ENCODE results near the gene LRGUK.
A peak's percentile ranks its signal among the peaks of the same experiment; 100 is the strongest.

Gene LRGUK

GRCh38 chr7:134298902-134299683 lies 172.0 kb downstream of the LRGUK start:
- Histone ChIP-seq H3K36me3 (ENCODE audit: control insufficient read depth, insufficient read depth, low read length) (peaks cover 82% of the 10 kb centered on the region), H3K27me3 (ENCODE audit: control insufficient read depth, insufficient read depth, low read length) (no peaks in the 10 kb centered on the region), H3K27ac (ENCODE audit: low read depth, low read length) (peak overlapping the region; percentile 61; the same call in 1 of the 2 replicates), H3K4me1 (ENCODE audit: control insufficient read depth, insufficient read depth, low read length) (peaks cover 10% of the 10 kb centered on the region; the same call in 1 of the 2 replicates), H3K4me3 (ENCODE audit: low read depth, low read length) (no peak overlapping the region), H3K9ac (ENCODE audit: low read length) (no peak overlapping the region), H3K9me3 (ENCODE audit: control insufficient read depth, insufficient read depth, low read depth, low read length) (no peaks in the 10 kb centered on the region)

DNA sequence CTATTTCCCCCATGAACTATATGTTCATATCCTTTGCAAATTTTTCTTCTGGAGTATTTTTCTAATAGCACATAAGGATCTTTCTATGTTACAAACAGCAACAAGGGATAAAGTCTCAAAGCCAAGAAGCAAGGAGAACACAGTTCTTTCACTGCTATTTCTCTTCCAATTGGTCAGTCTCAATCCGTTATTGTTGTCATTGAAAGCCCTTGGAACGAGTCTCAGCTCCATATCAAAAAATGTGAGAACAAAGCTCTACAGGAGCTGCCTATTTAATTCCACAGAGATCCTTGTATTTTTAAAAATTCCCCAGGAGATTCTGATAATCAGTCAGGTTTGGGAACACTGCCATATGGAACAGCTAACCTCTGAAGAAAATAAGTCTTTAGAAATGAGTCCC lies 173.8 kb downstream of the LRGUK start:
- H3K9ac ChIP-seq (ENCODE audit: low read length): no peak overlapping the region
- H3K27ac ChIP-seq (ENCODE audit: low read depth, low read length): no peak overlapping the region
- peaks cover 10% of the 10 kb centered on the region; the same call in 1 of the 2 replicates for H3K4me1 ChIP-seq (ENCODE audit: control insufficient read depth, insufficient read depth, low read length)
- H3K9me3 ChIP-seq (ENCODE audit: control insufficient read depth, insufficient read depth, low read depth, low read length): no peaks in the 10 kb centered on the region
- H3K27me3 ChIP-seq (ENCODE audit: control insufficient read depth, insufficient read depth, low read length): no peaks in the 10 kb centered on the region
- peaks cover 75% of the 10 kb centered on the region for H3K36me3 ChIP-seq (ENCODE audit: control insufficient read depth, insufficient read depth, low read length)
- H3K4me3 ChIP-seq (ENCODE audit: low read depth, low read length): no peak overlapping the region

GRCh38 chr7:134301592-134301991 lies 174.5 kb downstream of the LRGUK start:
- no peak overlapping the region for H3K9ac ChIP-seq (ENCODE audit: low read length)
- H3K4me3 ChIP-seq (ENCODE audit: low read depth, low read length): no peak overlapping the region
- H3K9me3 ChIP-seq (ENCODE audit: control insufficient read depth, insufficient read depth, low read depth, low read length): no peaks in the 10 kb centered on the region
- H3K27ac ChIP-seq (ENCODE audit: low read depth, low read length): no peak overlapping the region
- H3K4me1 ChIP-seq (ENCODE audit: control insufficient read depth, insufficient read depth, low read length): peaks cover 10% of the 10 kb centered on the region; the same call in 1 of the 2 replicates
- no peaks in the 10 kb centered on the region for H3K27me3 ChIP-seq (ENCODE audit: control insufficient read depth, insufficient read depth, low read length)
- H3K36me3 ChIP-seq (ENCODE audit: control insufficient read depth, insufficient read depth, low read length): peaks cover 73% of the 10 kb centered on the region

GRCh38 chr7:134302120-134302519 lies 175.0 kb downstream of the LRGUK start:
- no peak overlapping the region for H3K27ac ChIP-seq (ENCODE audit: low read depth, low read length)
- no peaks in the 10 kb centered on the region for H3K27me3 ChIP-seq (ENCODE audit: control insufficient read depth, insufficient read depth, low read length)
- no peaks in the 10 kb centered on the region for H3K9me3 ChIP-seq (ENCODE audit: control insufficient read depth, insufficient read depth, low read depth, low read length)
- no peak overlapping the region for H3K4me3 ChIP-seq (ENCODE audit: low read depth, low read length)
- peaks cover 73% of the 10 kb centered on the region for H3K36me3 ChIP-seq (ENCODE audit: control insufficient read depth, insufficient read depth, low read length)
- H3K9ac ChIP-seq (ENCODE audit: low read length): no peak overlapping the region
- peaks cover 10% of the 10 kb centered on the region; the same call in 1 of the 2 replicates for H3K4me1 ChIP-seq (ENCODE audit: control insufficient read depth, insufficient read depth, low read length)

GRCh38 chr7:134307320-134307719 lies 180.2 kb downstream of the LRGUK start:
- Histone ChIP-seq H3K9ac (ENCODE audit: low read length) (no peak overlapping the region), H3K27me3 (ENCODE audit: control insufficient read depth, insufficient read depth, low read length) (no peaks in the 10 kb centered on the region), H3K27ac (ENCODE audit: low read depth, low read length) (no peak overlapping the region), H3K4me3 (ENCODE audit: low read depth, low read length) (no peak overlapping the region), H3K9me3 (ENCODE audit: control insufficient read depth, insufficient read depth, low read depth, low read length) (no peaks in the 10 kb centered on the region), H3K36me3 (ENCODE audit: control insufficient read depth, insufficient read depth, low read length) (peaks cover 43% of the 10 kb centered on the region), H3K4me1 (ENCODE audit: control insufficient read depth, insufficient read depth, low read length) (no peaks in the 10 kb centered on the region)

- no peaks in the 10 kb centered on the region for H3K9me3 ChIP-seq (ENCODE audit: control insufficient read depth, insufficient read depth, low read depth, low read length)
- H3K4me1 ChIP-seq (ENCODE audit: control insufficient read depth, insufficient read depth, low read length): no peaks in the 10 kb centered on the region
- no peak overlapping the region for H3K27ac ChIP-seq (ENCODE audit: low read depth, low read length)
- no peak overlapping the region for H3K9ac ChIP-seq (ENCODE audit: low read length)
- H3K27me3 ChIP-seq (ENCODE audit: control insufficient read depth, insufficient read depth, low read length): no peaks in the 10 kb centered on the region
- H3K4me3 ChIP-seq (ENCODE audit: low read depth, low read length): no peak overlapping the region
- peaks cover 31% of the 10 kb centered on the region for H3K36me3 ChIP-seq (ENCODE audit: control insufficient read depth, insufficient read depth, low read length)
Measured at GRCh38 chr7:134308548-134308947, 181.4 kb downstream of the LRGUK start.

DNA sequence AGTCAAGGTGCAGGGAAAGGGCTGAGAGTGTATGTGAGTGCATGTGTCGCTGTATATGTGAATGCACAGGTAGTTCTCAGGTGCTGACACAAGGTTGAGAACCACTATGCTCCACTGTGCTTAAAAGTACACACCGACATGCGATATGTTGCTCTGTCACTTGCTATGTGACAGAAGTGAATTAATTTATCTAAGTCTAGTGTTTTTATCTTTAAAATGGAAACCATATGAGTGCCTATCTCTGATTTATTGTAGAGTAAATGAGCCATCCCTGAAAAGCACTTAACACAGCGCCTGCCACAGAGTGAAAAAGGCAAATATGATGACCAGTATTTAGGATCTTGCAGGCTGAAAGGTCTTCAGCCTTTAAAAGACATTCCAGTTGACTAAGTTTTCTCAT lies 184.7 kb downstream of the LRGUK start:
- peaks cover 8% of the 10 kb centered on the region for H3K36me3 ChIP-seq (ENCODE audit: control insufficient read depth, insufficient read depth, low read length)
- no peaks in the 10 kb centered on the region for H3K27me3 ChIP-seq (ENCODE audit: control insufficient read depth, insufficient read depth, low read length)
- no peak overlapping the region for H3K4me3 ChIP-seq (ENCODE audit: low read depth, low read length)
- H3K4me1 ChIP-seq (ENCODE audit: control insufficient read depth, insufficient read depth, low read length): peaks cover 5% of the 10 kb centered on the region; the same call in 1 of the 2 replicates
- no peak overlapping the region for H3K9ac ChIP-seq (ENCODE audit: low read length)
- no peaks in the 10 kb centered on the region for H3K9me3 ChIP-seq (ENCODE audit: control insufficient read depth, insufficient read depth, low read depth, low read length)
- no peak overlapping the region for H3K27ac ChIP-seq (ENCODE audit: low read depth, low read length)

- Histone ChIP-seq H3K27ac (ENCODE audit: low read depth, low read length) (no peak overlapping the region), H3K9ac (ENCODE audit: low read length) (no peak overlapping the region), H3K27me3 (ENCODE audit: control insufficient read depth, insufficient read depth, low read length) (no peaks in the 10 kb centered on the region), H3K4me1 (ENCODE audit: control insufficient read depth, insufficient read depth, low read length) (peaks cover 5% of the 10 kb centered on the region; the same call in 1 of the 2 replicates), H3K9me3 (ENCODE audit: control insufficient read depth, insufficient read depth, low read depth, low read length) (no peaks in the 10 kb centered on the region), H3K36me3 (ENCODE audit: control insufficient read depth, insufficient read depth, low read length) (peaks cover 7% of the 10 kb centered on the region), H3K4me3 (ENCODE audit: low read depth, low read length) (no peak overlapping the region)
Measured at GRCh38 chr7:134312717-134313116, 185.6 kb downstream of the LRGUK start.

DNA sequence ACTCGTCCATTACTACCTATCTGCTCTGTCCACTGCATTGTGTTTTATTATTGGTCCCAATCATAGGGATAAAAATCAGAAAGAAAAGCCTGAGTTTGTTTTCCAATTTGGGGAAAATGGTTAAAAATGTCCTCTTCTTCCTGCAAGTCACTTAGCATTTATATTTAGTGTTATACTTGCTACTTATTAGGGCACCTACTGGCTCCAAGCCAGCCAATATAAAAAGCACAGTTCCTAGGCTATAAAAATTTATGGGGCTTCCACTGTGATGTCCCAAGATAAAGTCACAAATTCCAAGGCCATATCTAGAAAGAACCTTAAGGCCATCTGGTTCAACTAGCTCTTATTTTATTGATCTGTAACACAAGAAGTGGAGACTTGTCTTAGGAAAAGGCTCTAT lies 186.4 kb downstream of the LRGUK start:
- Histone ChIP-seq H3K9me3 (ENCODE audit: control insufficient read depth, insufficient read depth, low read depth, low read length) (no peaks in the 10 kb centered on the region), H3K4me1 (ENCODE audit: control insufficient read depth, insufficient read depth, low read length) (peaks cover 5% of the 10 kb centered on the region; the same call in 1 of the 2 replicates), H3K36me3 (ENCODE audit: control insufficient read depth, insufficient read depth, low read length) (peaks cover 7% of the 10 kb centered on the region), H3K27me3 (ENCODE audit: control insufficient read depth, insufficient read depth, low read length) (no peaks in the 10 kb centered on the region), H3K9ac (ENCODE audit: low read length) (no peak overlapping the region), H3K27ac (ENCODE audit: low read depth, low read length) (no peak overlapping the region), H3K4me3 (ENCODE audit: low read depth, low read length) (no peak overlapping the region)

Measured in HUES6 (cell line).